ENCODE results near the gene LRP1-AS.

LRP1-AS gene

GRCh38 chr12:57097554-57097835, 49.9 kb downstream of the LRP1-AS start:
- DNase-seq: no peak

GRCh38 chr12:57096748-57097553, 50.5 kb downstream of the LRP1-AS start:
- no peak for DNase-seq

- no peak for DNase-seq
These were observed 51.3 kb downstream of the LRP1-AS start for GRCh38 chr12:57096099-57096572.

- no peak for DNase-seq
These were observed 52.0 kb downstream of the LRP1-AS start for GRCh38 chr12:57095440-57095839.
